Panc1 (cell line): ENCODE data around the gene KAT7. TPM values are rescaled to one million over a fixed set of nuclear protein-coding genes. Genes with fewer than 3 reads are reported as not detected.

Experiments
- ATAC-seq: fragments of 200-7000 bp; cut with Tn5 transposase; 2 replicates; pipeline ENCODE4 v1.9.1; 2020; ENCODE audit warnings: mild to moderate bottlenecking, moderate library complexity
- BruUV-seq: library from RNA; stranded (reverse); fragments of 400-500 nt; replicated peaks from 2 replicates; lab custom pipeline; 2021; lab: Mats Ljungman, UMichigan
- CTCF ChIA-PET: fragments of 300-600 bp; sonication (Branson Sonifier 250); formaldehyde crosslinking; loops from one replicate; lab custom pipeline; 2022; ENCODE audit warnings: antibody characterized with exemption; lab: Charles Lee
- POLR2A ChIA-PET: fragments of 300-600 bp; sonication (Branson Sonifier 250); formaldehyde crosslinking; loops from one replicate; lab custom pipeline; 2022; ENCODE audit warnings: antibody characterized with exemption; lab: Charles Lee
- DNase-seq: peaks from one replicate; pipeline ENCODE4 v3.0.0-alpha.2; 2010; ENCODE audit warnings: low read depth, low spot score
- H3K27ac ChIP-seq: 2 replicates; pipeline ENCODE4 v1.5.1; 2011; ENCODE audit warnings: mild to moderate bottlenecking, low read length, inconsistent platforms
- H3K27me3 ChIP-seq: fragments of 200-500 bp; sonication (Bioruptor generic); 2 replicates; pipeline ENCODE4 v1.6.0; 2014; ENCODE audit warnings: low read length, inconsistent platforms; ENCODE audit not compliant: control insufficient read depth, insufficient read depth
- H3K36me3 ChIP-seq: fragments of 200-500 bp; sonication (Bioruptor generic); 2 replicates; pipeline ENCODE4 v1.5.1; 2014; ENCODE audit warnings: inconsistent platforms, mild to moderate bottlenecking, low read length, moderate library complexity; ENCODE audit not compliant: control insufficient read depth, insufficient read depth
- H3K4me1 ChIP-seq: 2 replicates; pipeline ENCODE4 v1.5.1; 2011; ENCODE audit warnings: inconsistent platforms, mild to moderate bottlenecking, low read length, moderate library complexity; ENCODE audit not compliant: control insufficient read depth, insufficient read depth
- H3K4me3 ChIP-seq, 2 experiments: 2 replicates each; pipeline ENCODE4 v1.5.1; 2011 to 2012; ENCODE audit warnings: low read depth in 2 of 2, low read length in 2 of 2, mild to moderate bottlenecking in 2 of 2, inconsistent platforms in 1 of 2, moderate library complexity in 1 of 2
- H3K9me3 ChIP-seq: fragments of 200-500 bp; sonication (Bioruptor generic); 2 replicates; pipeline ENCODE4 v1.5.1; 2014; ENCODE audit warnings: low read depth, mild to moderate bottlenecking, inconsistent platforms, low read length, moderate library complexity; ENCODE audit not compliant: control insufficient read depth, insufficient read depth
- CTCF ChIP-seq: fragments of 450-650 bp; IDR thresholded peaks from 2 replicates; pipeline ENCODE4 v1.5.1; 2017; ENCODE audit warnings: mild to moderate bottlenecking
- POLR2AphosphoS5 ChIP-seq: IDR thresholded peaks from 2 replicates; pipeline ENCODE4 v1.6.1; 2012; ENCODE audit warnings: mild to moderate bottlenecking, low read depth, low read length, moderate library complexity
- SIN3A ChIP-seq: IDR thresholded peaks from 2 replicates; pipeline ENCODE4 v1.6.1; 2012; ENCODE audit warnings: low read depth, mild to moderate bottlenecking, low read length, moderate library complexity, borderline replicate concordance; ENCODE audit not compliant: insufficient read depth
- TCF7L2 ChIP-seq: IDR thresholded peaks from 2 replicates; pipeline ENCODE4 v1.6.1; 2011; ENCODE audit warnings: mild to moderate bottlenecking, low read depth, low read length, inconsistent platforms
- in situ Hi-C: cut with HindIII; loops from 2 replicates; pipeline ENCODE4 v1.10.0; 2016; ENCODE audit warnings: low sequenced_read_pairs, low pct_unique_long_range_greater_than_20kb
- intact Hi-C: fragments of 100-400 bp; cut with micrococcal nuclease; formaldehyde crosslinking; loops from one replicate; pipeline ENCODE4 v1.10.0; 2022; ENCODE audit not compliant: unreplicated experiment
- total RNA-seq: library from RNA; stranded (reverse); gene quantifications from one replicate; pipeline ENCODE4 v1.2.1, GENCODE V29; 2021; ENCODE audit not compliant: unreplicated experiment
- TF ChIP-seq, protein P1 (sequence below), 2 experiments: IDR thresholded peaks; 2 replicates each; pipeline ENCODE4 v1.6.1; 2011 to 2012; ENCODE audit warnings: low read depth in 2 of 2, control low read depth in 1 of 2, low read length in 1 of 2, mild to moderate bottlenecking in 1 of 2, moderate library complexity in 1 of 2; ENCODE audit not compliant: insufficient read depth in 1 of 2

KAT7 gene
- total RNA-seq, 1 experiment from 2014 or later = 69.0 TPM

DNA sequence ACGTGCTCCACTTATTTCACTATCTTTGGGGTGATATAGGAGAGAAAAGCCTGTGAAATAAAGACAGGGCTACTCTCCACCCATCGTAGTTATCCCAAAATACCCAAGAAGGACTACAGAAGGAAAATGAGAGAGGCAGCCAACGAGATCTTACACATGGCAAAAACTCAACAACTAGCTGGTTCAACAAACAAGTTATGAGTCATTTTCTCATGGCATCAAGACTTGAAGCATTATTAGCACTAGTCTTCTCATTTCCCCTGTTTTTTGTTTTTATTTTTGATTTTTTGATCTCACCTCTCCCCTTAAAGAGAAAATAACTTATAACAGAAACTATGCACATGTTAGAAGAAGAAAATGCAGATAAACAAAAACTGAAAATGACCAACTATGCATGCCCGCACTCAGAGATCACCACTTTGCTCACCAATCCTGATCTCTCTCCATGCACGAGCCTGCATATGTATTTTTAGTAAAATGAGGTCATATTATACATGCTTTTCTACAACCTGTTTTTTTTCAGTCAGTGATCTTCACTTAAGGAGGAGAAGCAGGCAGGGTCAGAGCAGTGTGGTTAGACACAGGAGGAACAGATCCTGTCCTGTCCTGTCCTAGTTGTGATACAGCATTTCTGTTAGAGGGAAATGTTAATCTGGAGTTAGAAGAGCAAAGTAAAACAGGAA, 47.3 kb upstream of the KAT7 start:
- H3K4me1 ChIP-seq = no peaks in the 10 kb centered on the region
- CTCF ChIA-PET = no interaction called here

DNA sequence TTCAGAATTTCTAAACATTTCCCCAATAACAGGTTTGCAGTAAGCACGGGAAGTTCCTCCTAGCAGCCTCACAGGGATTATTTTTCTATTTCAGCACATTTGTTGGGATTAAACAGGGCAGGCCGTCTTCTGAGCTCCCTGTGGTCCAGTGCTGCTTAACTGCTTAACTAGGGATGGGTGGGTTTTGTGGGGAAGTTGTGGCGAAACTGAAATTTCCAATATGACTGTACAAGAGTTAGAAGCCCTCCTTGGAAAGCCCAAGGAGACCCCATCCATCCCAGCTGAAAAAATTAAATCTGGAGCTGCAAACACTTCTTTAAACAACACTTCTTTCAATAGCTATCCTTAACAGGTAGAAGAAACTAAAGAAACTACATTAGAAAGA, 46.8 kb upstream of the KAT7 start:
- ATAC-seq (no peak), DNase-seq (no peak)
- no peaks in the 10 kb centered on the region for H3K9me3 ChIP-seq
- no peaks in the 10 kb centered on the region for H3K4me1 ChIP-seq
- no peak overlapping the region for H3K4me3 ChIP-seq
- peaks cover 4% of the 10 kb centered on the region; the same call in 1 of the 2 replicates for H3K27me3 ChIP-seq
- no TSS peak for BruUV-seq
- CTCF ChIA-PET = interaction anchor here (0.6 kb wide), 1 partner anchor 272 kb away, joined by 3 read pairs; no protein-coding TSS in a partner anchor
- TF ChIP-seq, protein P1, sequence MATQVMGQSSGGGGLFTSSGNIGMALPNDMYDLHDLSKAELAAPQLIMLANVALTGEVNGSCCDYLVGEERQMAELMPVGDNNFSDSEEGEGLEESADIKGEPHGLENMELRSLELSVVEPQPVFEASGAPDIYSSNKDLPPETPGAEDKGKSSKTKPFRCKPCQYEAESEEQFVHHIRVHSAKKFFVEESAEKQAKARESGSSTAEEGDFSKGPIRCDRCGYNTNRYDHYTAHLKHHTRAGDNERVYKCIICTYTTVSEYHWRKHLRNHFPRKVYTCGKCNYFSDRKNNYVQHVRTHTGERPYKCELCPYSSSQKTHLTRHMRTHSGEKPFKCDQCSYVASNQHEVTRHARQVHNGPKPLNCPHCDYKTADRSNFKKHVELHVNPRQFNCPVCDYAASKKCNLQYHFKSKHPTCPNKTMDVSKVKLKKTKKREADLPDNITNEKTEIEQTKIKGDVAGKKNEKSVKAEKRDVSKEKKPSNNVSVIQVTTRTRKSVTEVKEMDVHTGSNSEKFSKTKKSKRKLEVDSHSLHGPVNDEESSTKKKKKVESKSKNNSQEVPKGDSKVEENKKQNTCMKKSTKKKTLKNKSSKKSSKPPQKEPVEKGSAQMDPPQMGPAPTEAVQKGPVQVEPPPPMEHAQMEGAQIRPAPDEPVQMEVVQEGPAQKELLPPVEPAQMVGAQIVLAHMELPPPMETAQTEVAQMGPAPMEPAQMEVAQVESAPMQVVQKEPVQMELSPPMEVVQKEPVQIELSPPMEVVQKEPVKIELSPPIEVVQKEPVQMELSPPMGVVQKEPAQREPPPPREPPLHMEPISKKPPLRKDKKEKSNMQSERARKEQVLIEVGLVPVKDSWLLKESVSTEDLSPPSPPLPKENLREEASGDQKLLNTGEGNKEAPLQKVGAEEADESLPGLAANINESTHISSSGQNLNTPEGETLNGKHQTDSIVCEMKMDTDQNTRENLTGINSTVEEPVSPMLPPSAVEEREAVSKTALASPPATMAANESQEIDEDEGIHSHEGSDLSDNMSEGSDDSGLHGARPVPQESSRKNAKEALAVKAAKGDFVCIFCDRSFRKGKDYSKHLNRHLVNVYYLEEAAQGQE (IDR thresholded peaks at IDR 0.05; ENCODE audit: insufficient read depth in 1 of 2, low read depth in 2 of 2, low read length in 1 of 2) = no peak
- TF ChIP-seq POLR2AphosphoS5 (no peak), TCF7L2 (no peak), SIN3A (no peak), CTCF (no peak)
- no peaks in the 10 kb centered on the region for H3K36me3 ChIP-seq
- H3K27ac ChIP-seq = no peak overlapping the region
- POLR2A ChIA-PET = no interaction called here
- intact Hi-C loops = no loop called here
- in situ Hi-C loops = no loop called here

More for the DNA sequence above, 47.3 kb upstream of the KAT7 start:
- ATAC-seq = no peak
- in situ Hi-C loops (no loop called here), intact Hi-C loops (no loop called here)
- Histone ChIP-seq H3K36me3 (no peaks in the 10 kb centered on the region), H3K27ac (no peak overlapping the region), H3K9me3 (no peaks in the 10 kb centered on the region), H3K4me3 (no peak overlapping the region), H3K27me3 (peaks cover 4% of the 10 kb centered on the region; the same call in 1 of the 2 replicates)
- TF ChIP-seq CTCF = no peak
- TF ChIP-seq POLR2AphosphoS5 = no peak
- no peak for TF ChIP-seq TCF7L2
- TF ChIP-seq, protein P1 (IDR thresholded peaks at IDR 0.05; ENCODE audit: insufficient read depth in 1 of 2, low read depth in 2 of 2, low read length in 1 of 2) = no peak
- TF ChIP-seq SIN3A = no peak
- POLR2A ChIA-PET = no interaction called here
- DNase-seq = no peak
- BruUV-seq = no TSS peak
